ENCODE data around the gene STIL. TPM values are rescaled to one million over a fixed set of nuclear protein-coding genes. Genes with fewer than 3 reads are reported as not detected.

STIL gene
- total and polyA plus RNA-seq, 2 donors (not counting 3 experiments of a cell fraction or from before 2014, with no cell fraction given) = 10.3 to 28.1 TPM

- Histone ChIP-seq H3K36me3 (ENCODE audit: control insufficient read depth in 2 of 2, extremely low read depth in 1 of 2, insufficient read depth in 2 of 2, low read length in 2 of 2) (peaks cover 4 to 14% of the 10 kb centered on the region in 2 experiments), H2AFZ (ENCODE audit: low read depth, low read length) (no peak overlapping the region), H3K79me2 (ENCODE audit: control insufficient read depth, insufficient read depth, low read length) (peaks cover 39% of the 10 kb centered on the region), H4K20me1 (replicated peaks; ENCODE audit: control insufficient read depth, extremely low read depth, insufficient read depth, low read length) (no peaks in the 10 kb centered on the region), H3K9me1 (replicated peaks; ENCODE audit: control insufficient read depth, extremely low read depth, insufficient read depth, low read length) (no peaks in the 10 kb centered on the region), H3K4me2 (ENCODE audit: insufficient read depth, low read length) (no peak overlapping the region), H3K4me3 (replicated peaks in 1 of 3; ENCODE audit: insufficient read depth in 1 of 3, low read depth in 1 of 3, low read length in 3 of 3) (no peak overlapping the region), H3K4me1 (ENCODE audit: control insufficient read depth, extremely low read depth, insufficient read depth, low read length) (no peaks in the 10 kb centered on the region), H3K27me3 (ENCODE audit: control insufficient read depth in 2 of 2, insufficient read depth in 2 of 2, low read length in 2 of 2) (no peaks in the 10 kb centered on the region), H3K27ac (ENCODE audit: insufficient read depth, low read depth, low read length) (no peak overlapping the region), H3K9me3 (replicated peaks; ENCODE audit: control insufficient read depth, insufficient read depth, low read length) (no peaks in the 10 kb centered on the region), H3K9ac (replicated peaks; ENCODE audit: extremely low read depth, insufficient read depth, low read length) (no peak overlapping the region)
- TF ChIP-seq GATA2 (IDR thresholded peaks at IDR 0.05; ENCODE audit: insufficient read depth, insufficient read length, low read depth, low read length) = no peak
- TF ChIP-seq EZH2 (IDR thresholded peaks at IDR 0.05; ENCODE audit: borderline replicate concordance, low read depth, low read length, severe bottlenecking) = no peak
- no peak for TF ChIP-seq POLR2AphosphoS5 (IDR thresholded peaks at IDR 0.05; ENCODE audit: insufficient read depth, low read depth, low read length)
- no peak for TF ChIP-seq MYC (IDR thresholded peaks at IDR 0.05; ENCODE audit: low read depth, low read length)
- TF ChIP-seq MAX (IDR thresholded peaks at IDR 0.05; ENCODE audit: insufficient read depth, insufficient read length) = no peak
- no peak for TF ChIP-seq JUN (IDR thresholded peaks at IDR 0.05; ENCODE audit: borderline replicate concordance, insufficient read depth, insufficient read length, low read depth)
- TF ChIP-seq FOS (IDR thresholded peaks at IDR 0.05; ENCODE audit: borderline replicate concordance, insufficient read depth, low read length) = no peak
- TF ChIP-seq POLR2A (IDR thresholded peaks at IDR 0.05; ENCODE audit: low read depth, low read length) = no peak
- no peak for TF ChIP-seq CTCF (IDR thresholded peaks at IDR 0.05; ENCODE audit: extremely low read depth in 1 of 2, insufficient read depth in 1 of 2, low read depth in 1 of 2, low read length in 2 of 2)
- no TSS peak for BruUV-seq (replicated peaks)
- dilution Hi-C loops (cut with MboI; ENCODE audit: extremely low pct_ligation_motif_present, low sequenced_read_pairs) = no loop called here
- ChIA-PET CTCF (interaction anchor here (1.0 to 2.1 kb wide), 2 partner anchors 17 to 101 kb away, joined by 3 to 6 read pairs; no protein-coding TSS in a partner anchor), POLR2A (no interaction called here)
- DNase-seq (ENCODE audit: low read depth, low spot score) (no peak), FAIRE-seq (no peak)
- intact Hi-C loops (cut with micrococcal nuclease) = no loop called here
Observed at GRCh38 chr1:47280142-47280541, 33.8 kb downstream of the STIL start.
